Stimulated activated CD4-positive, alpha-beta T cell treated with anti-CD3 and anti-CD28 coated beads, Interleukin-12 subunit alpha, Interleukin-12 subunit beta, amount 100 ng/mL, for 48 hours (primary cell): Measurements from ENCODE around the gene LRRK1.

Experiments
- DNase-seq, 3 donors: peaks; one replicate each; pipeline ENCODE4 v3.0.0-alpha.2; 2020; ENCODE audit warnings: low read depth in 2 of 3, low spot score in 1 of 3

The LRRK1 gene

GRCh38 chr15:100972975-100973350 lies 53.8 kb downstream of the LRRK1 start:
- no peak for DNase-seq

- no peak for DNase-seq
These were observed 54.4 kb downstream of the LRRK1 start for GRCh38 chr15:100973351-100974111.

GRCh38 chr15:100975043-100975442 lies 55.9 kb downstream of the LRRK1 start:
- no peak for DNase-seq

DNA sequence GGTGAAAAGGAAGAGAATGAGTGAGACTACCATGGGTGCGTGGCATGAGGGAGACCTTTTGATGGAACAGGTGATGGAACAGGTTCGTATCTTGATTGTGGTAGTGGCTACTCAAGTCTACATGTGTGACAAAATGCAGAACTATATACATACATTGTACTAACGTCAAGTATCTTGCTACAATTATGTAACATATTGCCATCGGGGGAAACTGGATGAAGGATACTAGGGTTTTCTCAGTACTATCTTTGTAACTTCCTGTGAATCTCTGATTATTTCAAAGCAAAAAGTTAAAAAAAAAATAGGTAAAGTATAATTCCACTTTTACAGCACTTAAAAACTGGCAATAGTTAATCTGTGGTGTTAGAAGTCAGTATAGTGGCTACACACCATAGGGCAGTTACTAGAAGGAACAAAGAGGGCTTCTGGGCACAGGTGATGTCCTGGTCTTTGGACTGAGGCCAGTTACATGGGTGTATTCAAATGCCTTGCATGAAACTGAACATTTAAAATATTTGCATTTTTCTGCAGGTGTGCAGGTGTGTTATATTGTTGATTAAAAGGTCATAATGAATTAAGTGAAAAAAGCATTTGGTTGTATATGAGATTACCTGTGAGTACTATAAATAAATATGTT lies 61.4 kb downstream of the LRRK1 start:
- no peak for DNase-seq

DNA sequence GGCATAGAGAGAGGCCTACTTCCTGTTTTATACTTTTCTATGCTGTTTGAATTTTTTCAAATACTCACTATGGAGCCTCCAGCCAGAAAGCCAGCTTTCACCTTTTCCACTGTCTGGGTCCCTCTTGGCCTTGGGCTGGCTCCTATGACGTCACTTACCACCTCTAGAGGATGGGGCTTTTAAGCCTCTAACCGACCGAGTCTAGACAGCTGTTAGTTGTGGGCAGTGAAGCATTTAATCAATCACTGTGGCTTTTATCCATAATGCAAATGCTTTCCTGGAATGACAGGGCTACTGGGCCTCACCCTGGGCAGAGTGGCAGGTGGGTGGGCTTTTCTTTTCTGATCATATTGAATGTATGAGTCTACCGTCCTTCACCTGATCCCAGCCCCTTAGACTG lies 61.9 kb downstream of the LRRK1 start:
- DNase-seq, result no peak

DNA sequence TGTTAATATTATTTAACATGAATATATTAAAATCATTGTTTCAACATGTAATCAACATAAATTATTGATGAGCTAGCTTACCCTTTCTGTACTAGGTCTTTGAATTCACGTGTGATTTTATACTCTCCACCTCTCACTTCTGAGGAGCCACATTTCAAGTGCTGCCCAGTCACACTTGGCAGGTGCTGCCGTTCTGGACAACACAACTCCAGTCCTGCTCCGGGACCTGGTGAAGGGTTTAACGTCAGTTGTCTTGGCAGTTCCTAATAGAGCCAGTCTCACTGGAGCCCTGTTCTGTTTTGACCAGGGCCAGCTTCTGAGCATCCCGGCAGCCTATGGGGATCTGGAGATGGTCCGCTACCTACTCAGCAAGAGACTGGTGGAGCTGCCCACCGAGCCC lies 64.1 kb downstream of the LRRK1 start:
- no peak for DNase-seq

DNA sequence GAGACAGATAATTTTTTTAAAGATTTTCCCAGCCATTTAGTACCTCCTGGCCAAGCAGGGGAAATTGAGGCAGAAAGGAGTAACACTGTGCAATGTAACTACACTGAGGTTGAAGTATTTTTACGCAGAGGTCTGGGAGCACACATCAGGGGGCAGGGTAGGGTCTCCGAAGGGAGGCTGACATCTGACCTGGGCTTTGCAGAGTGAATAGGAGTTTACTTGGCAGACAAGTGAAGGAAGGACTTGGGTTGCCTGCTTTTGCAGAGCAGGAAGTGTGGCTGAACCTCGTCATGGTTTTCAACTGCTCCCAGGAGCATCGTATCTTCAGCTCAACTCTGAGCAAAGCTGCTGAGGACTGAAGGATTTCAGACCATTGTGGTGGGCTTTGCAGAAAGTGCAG lies 66.2 kb downstream of the LRRK1 start:
- no peak for DNase-seq

GRCh38 chr15:100986158-100986896 lies 67.2 kb downstream of the LRRK1 start:
- DNase-seq, result no peak

- DNase-seq, result no peak
These were observed 68.0 kb downstream of the LRRK1 start for GRCh38 chr15:100987143-100987542.

DNA sequence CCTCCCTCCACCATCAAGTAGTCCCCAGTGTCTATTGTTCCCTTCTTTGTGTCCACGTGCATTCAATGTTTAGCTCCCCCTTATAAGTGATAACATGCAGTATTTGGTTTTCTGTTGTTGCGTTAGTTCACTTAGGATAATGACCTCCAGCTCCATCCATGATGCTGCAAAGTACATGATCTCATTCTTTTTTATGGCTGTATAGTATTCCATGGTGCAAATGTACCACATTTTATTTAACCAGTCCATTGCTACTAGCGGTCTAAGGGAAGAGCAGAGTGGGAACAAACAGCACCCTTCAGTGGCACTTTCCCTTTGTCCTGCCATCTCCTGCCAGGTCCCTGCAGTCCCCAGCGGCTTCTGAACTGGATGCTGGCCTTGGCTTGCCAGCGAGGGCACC lies 69.1 kb downstream of the LRRK1 start:
- no peak for DNase-seq

GRCh38 chr15:100988857-100989256 lies 69.7 kb downstream of the LRRK1 start:
- DNase-seq, result no peak

DNA sequence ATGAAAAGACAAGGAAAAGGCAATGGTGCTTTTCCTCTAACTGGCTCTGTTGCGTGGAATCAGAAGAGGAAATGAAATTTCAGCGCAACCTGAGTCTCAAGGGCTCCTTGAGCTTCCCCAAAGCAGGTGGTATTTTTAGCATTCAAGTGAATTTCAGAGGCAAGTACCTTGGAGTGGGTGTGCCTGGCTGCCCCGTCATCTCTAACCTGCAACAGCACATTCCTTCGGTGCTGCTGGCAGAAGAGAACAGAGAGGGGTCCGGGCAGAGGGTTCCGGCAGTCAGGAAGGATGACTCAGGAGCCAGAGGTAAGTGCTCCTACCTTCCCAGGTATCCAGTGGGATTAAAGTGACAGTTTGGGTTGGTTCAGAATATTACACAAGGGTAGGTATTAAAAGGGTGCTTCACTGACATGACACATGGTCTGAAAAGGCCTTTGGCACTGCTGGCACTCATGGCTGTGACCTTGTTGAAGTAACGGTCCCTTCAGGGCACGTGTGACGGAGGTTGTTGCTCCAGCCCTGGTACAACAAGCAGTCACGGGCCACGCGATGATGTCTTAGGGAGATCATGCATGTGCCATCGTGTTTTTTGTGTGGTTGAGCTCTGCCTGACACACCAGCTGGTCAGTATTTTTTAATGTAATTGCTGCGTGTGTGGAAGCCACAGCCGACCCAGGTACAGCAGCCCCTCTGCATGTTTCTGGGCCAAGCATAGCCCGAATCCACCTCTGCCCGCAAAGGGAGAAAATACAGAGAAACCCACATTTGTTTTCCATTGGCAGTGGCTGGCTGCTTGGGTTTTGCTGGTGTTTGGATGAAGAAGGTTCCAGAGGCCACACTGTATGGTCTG lies 75.7 kb downstream of the LRRK1 start:
- DNase-seq, result no peak

DNA sequence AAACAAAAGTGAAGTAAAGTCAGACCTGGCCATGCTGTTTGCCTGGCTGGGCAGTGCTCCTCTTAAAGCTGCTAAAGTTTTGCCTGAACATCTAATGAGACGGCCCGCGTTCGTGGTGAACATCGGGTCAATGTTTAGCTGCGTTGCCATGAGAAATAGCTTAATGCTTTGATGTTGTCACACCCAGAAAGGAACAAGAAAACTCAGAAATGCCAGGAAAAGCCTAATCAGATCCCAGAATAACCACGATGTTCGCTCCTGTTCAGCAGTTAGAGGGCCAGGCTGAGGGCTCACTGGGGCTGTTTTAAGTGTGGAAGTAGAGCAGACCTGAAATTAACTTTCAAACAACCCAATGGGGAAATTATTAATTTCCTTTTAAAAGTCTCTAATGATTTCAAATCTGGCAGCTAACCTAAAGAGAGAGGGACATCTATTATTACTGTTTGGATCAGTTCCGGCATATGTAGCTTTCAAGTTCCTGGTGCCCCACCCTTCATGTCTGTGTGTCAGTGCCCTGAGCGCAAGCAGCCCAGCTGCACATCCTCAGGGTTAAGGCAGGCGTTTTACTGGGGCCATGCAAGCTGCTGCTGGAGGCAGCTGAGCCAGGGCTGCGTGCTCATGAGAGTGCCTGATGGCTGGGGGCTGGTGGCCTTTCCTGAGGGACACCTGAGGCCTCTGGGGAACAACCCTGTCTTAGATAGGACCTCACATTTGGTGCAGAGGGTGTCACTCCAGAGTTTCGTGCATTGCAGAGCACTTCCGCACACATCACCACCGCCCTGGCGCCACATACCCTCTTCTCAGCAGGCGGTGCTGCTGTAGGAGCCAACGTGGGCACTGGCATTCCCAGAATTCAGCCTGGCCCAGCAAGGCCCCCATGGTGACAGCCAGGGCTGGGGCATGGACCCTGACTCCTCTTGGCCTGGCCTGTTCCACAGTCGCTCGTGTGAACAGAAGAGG lies 76.6 kb downstream of the LRRK1 start:
- no peak for DNase-seq

- no peak for DNase-seq
These were observed 78.3 kb downstream of the LRRK1 start for GRCh38 chr15:100997442-100997841.

DNA sequence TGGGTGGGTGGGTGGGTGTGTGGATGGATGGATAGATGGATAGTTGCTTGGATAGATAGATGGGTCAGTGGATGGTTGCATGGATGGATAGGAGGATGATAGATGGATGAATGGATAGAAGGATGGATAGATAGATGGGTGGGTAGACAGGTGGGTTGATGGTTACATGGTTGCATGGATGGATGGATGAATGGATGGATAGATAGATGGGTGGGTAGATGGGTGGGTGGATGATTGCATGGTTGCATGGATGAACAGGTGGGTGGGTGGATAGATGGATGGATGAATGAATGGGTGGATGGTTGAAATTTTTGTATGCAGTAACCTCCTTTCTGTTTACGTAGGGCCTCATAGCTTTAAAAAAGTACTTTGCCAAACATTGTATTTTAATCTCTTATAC lies 79.5 kb downstream of the LRRK1 start:
- DNase-seq, result no peak

DNA sequence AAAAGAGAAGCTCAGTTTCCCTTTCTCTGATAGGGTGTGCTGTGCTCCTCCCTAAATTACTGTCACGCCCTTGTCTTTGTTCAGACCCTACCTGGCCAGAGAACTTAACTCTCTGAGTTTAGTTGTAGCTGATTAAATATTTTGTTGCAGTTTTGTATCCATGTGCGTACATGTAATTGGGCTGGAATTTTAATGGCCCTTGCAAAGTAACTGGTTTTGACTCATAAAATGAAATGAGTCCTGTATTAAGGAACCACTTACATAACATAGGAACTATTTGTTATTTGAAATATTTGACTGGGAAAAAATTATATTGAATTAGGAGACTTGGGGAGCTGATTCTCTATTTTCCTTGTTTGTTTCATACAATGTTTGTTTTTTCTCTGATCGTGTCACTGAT lies 80.2 kb downstream of the LRRK1 start:
- DNase-seq, result no peak

DNA sequence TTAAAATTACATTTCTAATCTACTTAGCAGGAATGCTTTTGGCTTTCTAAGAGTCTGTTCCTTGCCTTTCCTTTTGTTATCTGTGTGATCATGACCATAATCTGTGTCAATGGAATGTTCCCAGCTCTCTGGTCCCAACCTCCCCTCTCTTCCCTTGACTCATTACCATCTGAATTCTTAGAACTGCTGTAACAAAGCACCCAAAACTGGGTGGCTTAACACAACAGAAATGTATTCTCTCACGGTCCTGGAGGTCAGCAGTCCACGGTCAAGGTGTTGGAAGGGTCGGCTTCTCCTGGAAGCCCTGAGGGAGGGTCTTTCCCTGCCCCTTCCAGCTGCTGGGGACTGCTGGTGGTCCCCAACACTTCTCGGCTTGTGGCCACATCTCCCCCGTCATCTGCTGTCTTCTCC lies 81.1 kb downstream of the LRRK1 start:
- DNase-seq, result no peak

GRCh38 chr15:101001056-101001455 lies 81.9 kb downstream of the LRRK1 start:
- no peak for DNase-seq

GRCh38 chr15:101001796-101002195 lies 82.6 kb downstream of the LRRK1 start:
- no peak for DNase-seq

DNA sequence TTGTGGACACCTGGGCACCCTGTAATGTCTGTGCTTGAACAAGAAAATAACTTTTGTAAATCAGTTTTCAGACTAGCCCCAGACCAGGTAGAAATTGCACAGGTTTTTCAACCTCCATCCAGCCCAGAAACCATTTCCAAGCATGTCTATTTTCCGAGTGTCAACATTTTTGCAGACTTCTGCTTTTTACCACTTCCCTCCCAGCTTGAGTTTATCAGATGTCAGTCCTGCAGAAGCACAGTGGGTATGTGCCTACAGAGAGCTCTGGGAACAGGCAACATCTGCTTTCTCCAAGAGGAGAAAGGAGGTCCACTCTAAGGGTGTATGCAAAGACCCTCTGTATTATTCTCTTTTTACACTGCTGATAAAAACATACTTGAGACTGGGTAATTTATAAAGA lies 83.9 kb downstream of the LRRK1 start:
- no peak for DNase-seq
